RWPE2 (cell line): ENCODE measurements around the gene PYGB.

Source experiments
- ATAC-seq: fragments of 200-7000 bp; cut with Tn5 transposase; 3 replicates; pipeline ENCODE4 v1.9.1; 2021; ENCODE audit warnings: low read depth
- DNase-seq: peaks from one replicate; pipeline ENCODE4 v3.0.0-alpha.2; 2020; ENCODE audit warnings: low spot score
- H3K27ac ChIP-seq: fragments of 450-650 bp; 2 replicates; pipeline ENCODE4 v1.5.1; 2017; ENCODE audit warnings: mild to moderate bottlenecking; ENCODE audit not compliant: poor library complexity, severe bottlenecking
- H3K27me3 ChIP-seq: fragments of 250-450 bp; sonication (Bioruptor Pico); 2 replicates; pipeline ENCODE4 v1.5.1; 2021; ENCODE audit warnings: mild to moderate bottlenecking, moderate library complexity; ENCODE audit not compliant: insufficient read depth, poor library complexity, severe bottlenecking
- H3K36me3 ChIP-seq: fragments of 250-450 bp; sonication (Bioruptor Pico); 2 replicates; pipeline ENCODE4 v1.5.1; 2020; ENCODE audit warnings: low read depth, mild to moderate bottlenecking, moderate library complexity
- H3K4me1 ChIP-seq: fragments of 250-450 bp; sonication (Bioruptor Pico); 2 replicates; pipeline ENCODE4 v1.5.1; 2021; ENCODE audit warnings: mild to moderate bottlenecking, moderate library complexity; ENCODE audit not compliant: insufficient read depth, poor library complexity, severe bottlenecking
- H3K4me3 ChIP-seq: fragments of 250-450 bp; sonication (Bioruptor Pico); 2 replicates; pipeline ENCODE4 v1.5.1; 2021; ENCODE audit warnings: mild to moderate bottlenecking, moderate library complexity; ENCODE audit not compliant: severe bottlenecking
- H3K9me3 ChIP-seq: fragments of 250-450 bp; sonication (Bioruptor Pico); 2 replicates; pipeline ENCODE4 v1.5.1; 2021; ENCODE audit warnings: mild to moderate bottlenecking, moderate library complexity; ENCODE audit not compliant: severe bottlenecking
- CTCF ChIP-seq: fragments of 450-650 bp; IDR thresholded peaks from one replicate; pipeline ENCODE4 v1.5.1; 2017; ENCODE audit warnings: mild to moderate bottlenecking, moderate library complexity; ENCODE audit not compliant: poor library complexity, severe bottlenecking

PYGB gene

DNA sequence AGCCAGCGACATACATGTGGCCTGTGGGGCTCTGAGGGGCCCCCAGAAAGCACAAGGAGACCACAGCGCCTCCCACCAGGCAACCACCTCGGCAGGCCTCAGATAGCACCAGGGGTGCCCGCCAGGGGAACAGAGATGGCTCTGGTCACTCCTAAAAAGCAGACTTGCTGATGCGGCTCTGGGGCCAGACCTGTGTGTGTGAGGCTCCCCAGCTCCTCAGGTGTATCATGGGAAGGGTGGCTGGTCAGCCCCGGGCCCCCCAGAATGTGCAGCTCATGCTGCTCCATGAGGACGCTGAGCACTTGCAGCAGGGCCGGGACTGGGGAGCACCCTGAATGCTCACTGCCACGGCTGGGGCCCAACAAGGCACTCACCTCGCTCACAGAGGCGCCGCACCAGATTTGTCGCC, 60.2 kb downstream of the PYGB start:
- no peaks in the 10 kb centered on the region for H3K9me3 ChIP-seq
- no peaks in the 10 kb centered on the region for H3K27me3 ChIP-seq
- H3K4me3 ChIP-seq: no peak overlapping the region
- H3K36me3 ChIP-seq: peaks cover 10% of the 10 kb centered on the region
- no peak for TF ChIP-seq CTCF
- peaks cover 21% of the 10 kb centered on the region for H3K4me1 ChIP-seq
- no peak overlapping the region for H3K27ac ChIP-seq
- DNase-seq (peak; percentile 65), ATAC-seq (no peak)

DNA sequence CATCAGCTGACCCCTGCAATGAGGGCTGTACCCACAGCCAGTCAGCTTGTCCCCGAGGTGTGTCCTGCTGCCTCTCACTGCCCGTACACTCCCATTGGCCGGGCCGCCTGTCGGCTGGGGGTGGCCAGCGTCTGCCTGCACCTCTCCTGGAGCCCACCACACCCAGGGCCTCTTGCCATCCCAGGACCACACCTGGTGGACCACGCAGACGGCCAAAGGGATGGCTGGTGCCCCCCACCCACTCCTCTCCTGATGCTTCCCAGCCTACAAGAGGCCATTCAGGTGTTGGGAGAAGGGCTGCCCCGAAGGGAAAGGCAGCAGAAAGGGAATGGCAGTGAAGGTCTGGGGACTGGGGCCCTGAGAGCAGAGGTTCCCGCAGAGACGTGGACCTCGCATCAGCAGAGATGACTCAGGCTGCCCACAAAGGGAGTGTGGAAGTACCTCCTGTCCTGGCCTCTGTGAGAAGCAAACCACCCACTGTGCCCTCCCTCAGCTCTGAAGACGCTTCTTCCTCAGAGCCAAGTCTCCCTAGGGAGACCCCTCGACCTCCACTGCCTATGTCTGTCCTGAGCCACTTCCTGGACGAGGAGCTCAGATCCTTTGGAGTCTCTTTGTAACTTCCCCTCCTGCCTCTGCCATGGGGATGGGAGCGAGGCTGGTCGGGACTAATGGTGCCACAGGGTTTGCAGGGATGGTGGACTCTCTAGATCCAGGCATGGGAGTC, 60.9 kb downstream of the PYGB start:
- peaks cover 10% of the 10 kb centered on the region; the same call in 1 of the 2 replicates for H3K36me3 ChIP-seq
- H3K27me3 ChIP-seq: no peaks in the 10 kb centered on the region
- H3K4me3 ChIP-seq: no peak overlapping the region
- ATAC-seq (no peak), DNase-seq (peak; percentile 65)
- peaks cover 21% of the 10 kb centered on the region for H3K4me1 ChIP-seq
- no peak for TF ChIP-seq CTCF
- no peaks in the 10 kb centered on the region for H3K9me3 ChIP-seq
- no peak overlapping the region for H3K27ac ChIP-seq

DNA sequence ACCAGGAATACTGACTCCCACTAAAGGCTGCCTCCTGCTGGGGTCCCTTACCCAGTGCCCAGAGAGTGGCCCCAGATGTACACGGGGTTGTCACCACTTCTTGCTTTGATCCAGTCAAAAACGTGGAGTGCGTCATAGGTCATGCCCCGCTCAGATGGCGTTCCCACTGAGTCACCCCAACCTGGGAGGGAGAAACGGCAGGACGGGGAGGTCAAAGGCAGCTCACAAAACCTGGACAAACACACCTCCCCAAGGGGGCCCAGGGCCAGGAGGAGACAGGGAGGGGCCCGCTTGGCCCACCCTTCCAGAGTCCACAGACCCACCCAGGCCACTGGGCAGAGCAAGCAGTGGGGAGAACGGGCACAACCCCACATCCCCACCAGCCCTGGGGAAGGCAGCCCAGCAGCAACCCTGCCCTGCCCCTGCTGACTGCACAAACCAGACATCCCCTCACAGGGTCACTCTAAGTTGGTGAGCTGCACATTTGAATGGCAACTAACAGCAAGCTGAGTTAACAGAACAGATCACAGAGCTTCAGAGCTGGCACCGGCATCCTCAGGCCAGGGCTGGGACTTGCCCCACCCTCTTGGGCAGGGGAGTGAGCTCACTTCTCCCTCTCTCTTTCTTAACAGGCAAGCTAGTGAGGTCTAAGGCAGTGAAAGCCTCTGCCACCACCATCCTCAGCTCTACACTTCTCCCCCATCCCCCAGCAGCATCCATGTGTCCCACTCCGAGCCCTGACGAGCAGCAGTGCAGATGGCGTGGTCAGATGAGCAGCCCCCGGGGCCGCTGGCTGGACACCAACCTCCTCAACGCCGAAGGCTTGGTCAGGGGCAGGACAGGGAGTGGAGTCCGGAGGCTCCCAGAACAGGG, 61.7 kb downstream of the PYGB start:
- H3K36me3 ChIP-seq: peaks cover 10% of the 10 kb centered on the region; the same call in 1 of the 2 replicates
- no peaks in the 10 kb centered on the region for H3K9me3 ChIP-seq
- no peak for TF ChIP-seq CTCF
- ATAC-seq (peak; percentile 35), DNase-seq (peak; percentile 51)
- no peaks in the 10 kb centered on the region for H3K27me3 ChIP-seq
- H3K4me3 ChIP-seq: no peak overlapping the region
- peak overlapping the region; percentile 15 for H3K27ac ChIP-seq
- peaks cover 21% of the 10 kb centered on the region for H3K4me1 ChIP-seq

- DNase-seq: peak; percentile 63
Observed at GRCh38 chr20:25310268-25310920, 62.5 kb downstream of the PYGB start.

More at GRCh38 chr20:25310268-25310920, 62.5 kb downstream of the PYGB start:
- Histone ChIP-seq H3K27ac (peak overlapping the region; percentile 15), H3K27me3 (no peaks in the 10 kb centered on the region), H3K4me1 (peaks cover 22% of the 10 kb centered on the region), H3K9me3 (no peaks in the 10 kb centered on the region), H3K4me3 (no peak overlapping the region), H3K36me3 (peaks cover 10% of the 10 kb centered on the region; the same call in 1 of the 2 replicates)
- TF ChIP-seq CTCF: peak; percentile 70
- ATAC-seq: peak; percentile 94
